Measurements from ENCODE around the gene ABCD1.
A peak's percentile ranks its signal among the peaks of the same experiment; 100 is the strongest.
"Not testable (repeated sequence)": the region's sequence is repeated elsewhere in the genome, so short reads cannot be mapped to it uniquely, and the experiment has no call there.

The ABCD1 gene

DNA sequence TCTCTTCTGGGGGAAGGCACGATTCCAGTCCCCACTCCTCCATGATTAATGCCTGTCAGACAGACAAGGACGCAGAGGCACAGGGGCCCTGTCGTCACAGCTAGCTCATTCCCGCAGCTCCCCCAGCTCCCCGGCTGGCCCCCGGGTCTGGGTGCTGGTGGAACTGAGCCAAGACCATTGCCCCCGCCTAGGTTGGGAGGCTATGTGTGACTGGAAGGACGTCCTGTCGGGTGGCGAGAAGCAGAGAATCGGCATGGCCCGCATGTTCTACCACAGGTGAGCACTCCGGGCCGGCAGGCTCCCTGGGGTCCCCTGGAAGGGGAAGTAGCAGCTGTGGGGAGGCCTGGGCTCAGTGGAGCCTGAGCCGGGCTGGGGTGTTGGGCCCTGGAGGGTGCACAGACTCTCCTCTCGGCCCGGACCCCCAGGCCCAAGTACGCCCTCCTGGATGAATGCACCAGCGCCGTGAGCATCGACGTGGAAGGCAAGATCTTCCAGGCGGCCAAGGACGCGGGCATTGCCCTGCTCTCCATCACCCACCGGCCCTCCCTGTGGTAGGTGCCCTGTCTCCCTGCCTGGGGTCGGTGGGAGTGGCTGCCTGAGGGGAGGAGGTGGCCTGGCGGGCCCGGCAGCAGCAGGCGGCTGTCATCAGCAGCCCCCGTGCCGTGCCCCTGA lies 18.3 kb downstream of the ABCD1 start:
- not testable (repeated sequence) for H3K9ac ChIP-seq (ENCODE audit: low read depth, low read length); H3K4me1 ChIP-seq (ENCODE audit: control insufficient read depth, insufficient read depth, low read length); H3K9me3 ChIP-seq (ENCODE audit: control insufficient read depth, insufficient read depth, low read length); H3K27me3 ChIP-seq (ENCODE audit: control insufficient read depth, insufficient read depth, low read length); H3K4me3 ChIP-seq (ENCODE audit: low read depth, low read length); H3K36me3 ChIP-seq (ENCODE audit: control insufficient read depth, insufficient read depth, low read length)

DNA sequence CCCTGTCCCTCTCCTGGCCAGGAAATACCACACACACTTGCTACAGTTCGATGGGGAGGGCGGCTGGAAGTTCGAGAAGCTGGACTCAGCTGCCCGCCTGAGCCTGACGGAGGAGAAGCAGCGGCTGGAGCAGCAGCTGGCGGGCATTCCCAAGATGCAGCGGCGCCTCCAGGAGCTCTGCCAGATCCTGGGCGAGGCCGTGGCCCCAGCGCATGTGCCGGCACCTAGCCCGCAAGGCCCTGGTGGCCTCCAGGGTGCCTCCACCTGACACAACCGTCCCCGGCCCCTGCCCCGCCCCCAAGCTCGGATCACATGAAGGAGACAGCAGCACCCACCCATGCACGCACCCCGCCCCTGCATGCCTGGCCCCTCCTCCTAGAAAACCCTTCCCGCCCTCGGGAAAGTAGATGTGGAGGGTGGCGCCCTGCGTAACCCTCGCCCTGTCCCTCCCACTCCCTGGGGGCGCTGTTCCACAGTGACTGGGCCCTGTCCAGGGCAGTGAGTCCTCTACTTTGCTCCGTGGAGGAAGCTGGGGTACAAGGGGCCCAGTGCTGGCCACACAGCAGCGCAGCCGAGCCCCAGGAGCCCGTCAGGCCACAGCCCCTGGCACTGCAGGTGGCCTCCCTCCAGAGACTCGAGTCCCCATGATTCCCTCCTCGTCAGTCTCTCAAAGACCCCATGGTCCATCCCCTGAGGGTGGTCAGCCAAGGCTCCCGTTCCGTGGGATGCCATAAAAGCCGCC lies 19.0 kb downstream of the ABCD1 start:
- H3K27me3 ChIP-seq (ENCODE audit: control insufficient read depth, insufficient read depth, low read length); H3K9ac ChIP-seq (ENCODE audit: low read depth, low read length); H3K4me1 ChIP-seq (ENCODE audit: control insufficient read depth, insufficient read depth, low read length); H3K9me3 ChIP-seq (ENCODE audit: control insufficient read depth, insufficient read depth, low read length); H3K36me3 ChIP-seq (ENCODE audit: control insufficient read depth, insufficient read depth, low read length): not testable (repeated sequence)
- peak overlapping the region; percentile 46 for H3K4me3 ChIP-seq (ENCODE audit: low read depth, low read length)

DNA sequence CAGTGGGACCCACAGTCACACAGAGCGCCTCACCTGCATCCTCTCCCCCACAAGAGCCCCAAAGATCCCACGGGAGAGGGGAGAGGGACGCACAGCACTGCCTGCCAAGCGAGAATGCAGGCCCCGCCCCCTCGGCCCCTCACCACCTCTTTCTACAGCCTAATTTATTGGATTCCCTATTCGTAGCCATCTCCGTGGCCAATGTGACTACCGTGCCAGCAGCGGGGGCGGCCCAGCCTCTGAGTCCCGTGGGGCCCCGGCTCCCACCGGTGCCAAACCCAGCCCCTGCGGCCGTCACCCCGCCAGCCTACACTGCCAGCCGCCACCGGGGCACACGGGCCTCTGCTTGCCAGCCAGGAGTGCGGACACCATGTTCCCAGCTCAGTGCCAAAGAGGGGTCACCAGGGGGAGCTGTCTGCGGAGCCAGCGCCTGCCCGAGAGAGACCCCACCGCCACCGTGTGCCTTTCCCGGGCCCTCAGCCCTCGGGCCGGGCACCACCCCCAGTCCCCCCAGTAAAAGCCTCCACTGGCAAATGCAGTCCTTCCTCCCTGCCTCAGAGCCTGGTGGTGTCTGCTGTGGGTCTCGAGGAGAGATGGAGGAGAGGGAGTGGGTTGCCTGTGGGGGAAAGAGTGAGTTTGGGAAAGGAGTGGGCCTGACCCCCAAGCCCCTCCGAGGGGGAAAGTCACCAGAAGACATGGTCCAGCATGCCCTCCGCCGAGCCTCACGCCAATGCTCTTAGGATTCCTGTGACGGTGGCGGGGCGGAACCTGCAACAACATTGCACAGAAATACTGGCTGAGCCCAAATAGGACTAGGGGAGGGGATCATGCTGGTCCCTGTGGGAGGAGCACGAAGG lies 19.8 kb downstream of the ABCD1 start:
- no peaks in the 10 kb centered on the region for H3K4me1 ChIP-seq (ENCODE audit: control insufficient read depth, insufficient read depth, low read length)
- no peaks in the 10 kb centered on the region for H3K9me3 ChIP-seq (ENCODE audit: control insufficient read depth, insufficient read depth, low read length)
- H3K27me3 ChIP-seq (ENCODE audit: control insufficient read depth, insufficient read depth, low read length) = no peaks in the 10 kb centered on the region
- H3K36me3 ChIP-seq (ENCODE audit: control insufficient read depth, insufficient read depth, low read length) = peaks cover 3% of the 10 kb centered on the region
- no peak overlapping the region for H3K9ac ChIP-seq (ENCODE audit: low read depth, low read length)
- peak overlapping the region; percentile 46 for H3K4me3 ChIP-seq (ENCODE audit: low read depth, low read length)

DNA sequence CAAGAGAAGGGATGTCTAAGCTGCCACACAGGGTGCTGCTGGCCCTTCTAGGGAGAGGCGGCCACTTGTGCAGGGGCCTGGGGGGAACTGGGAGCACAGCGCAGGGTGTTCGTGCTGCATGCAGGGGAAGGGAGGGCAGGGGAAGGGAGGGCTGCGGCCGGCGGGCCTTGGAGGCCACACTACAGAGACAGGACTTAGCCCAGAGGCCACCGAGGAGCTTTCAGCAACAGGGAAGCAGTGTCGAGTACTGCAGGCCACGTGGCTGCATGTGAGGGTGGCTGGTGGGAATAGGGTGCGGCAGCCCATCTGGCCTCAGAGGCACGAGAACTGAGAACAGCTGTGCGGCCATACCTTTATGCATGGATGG lies 20.4 kb downstream of the ABCD1 start:
- H3K27me3 ChIP-seq (ENCODE audit: control insufficient read depth, insufficient read depth, low read length); H3K9ac ChIP-seq (ENCODE audit: low read depth, low read length); H3K36me3 ChIP-seq (ENCODE audit: control insufficient read depth, insufficient read depth, low read length); H3K4me1 ChIP-seq (ENCODE audit: control insufficient read depth, insufficient read depth, low read length); H3K4me3 ChIP-seq (ENCODE audit: low read depth, low read length); H3K9me3 ChIP-seq (ENCODE audit: control insufficient read depth, insufficient read depth, low read length): not testable (repeated sequence)

DNA sequence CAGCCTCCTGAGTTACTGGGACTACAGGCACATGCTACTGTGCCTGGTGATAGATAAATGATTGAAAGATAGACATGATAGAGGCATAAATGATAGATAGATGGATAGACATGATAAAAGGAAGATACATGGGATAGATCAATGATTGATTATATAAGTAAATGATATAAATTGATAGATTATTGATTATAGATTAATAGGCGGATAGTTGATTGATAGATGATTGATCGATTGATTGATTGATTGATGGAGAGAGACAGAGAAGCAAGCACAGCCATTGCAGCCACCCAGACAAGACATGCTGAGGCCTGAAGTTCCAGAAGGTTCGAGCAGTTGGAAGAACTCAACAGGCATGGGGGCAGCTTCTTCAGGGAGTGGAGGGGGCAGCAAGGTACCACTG lies 21.7 kb downstream of the ABCD1 start:
- Histone ChIP-seq H3K27me3 (ENCODE audit: control insufficient read depth, insufficient read depth, low read length) (no peaks in the 10 kb centered on the region), H3K4me3 (ENCODE audit: low read depth, low read length) (no peak overlapping the region), H3K9me3 (ENCODE audit: control insufficient read depth, insufficient read depth, low read length) (no peaks in the 10 kb centered on the region), H3K4me1 (ENCODE audit: control insufficient read depth, insufficient read depth, low read length) (no peaks in the 10 kb centered on the region), H3K36me3 (ENCODE audit: control insufficient read depth, insufficient read depth, low read length) (no peaks in the 10 kb centered on the region), H3K9ac (ENCODE audit: low read depth, low read length) (no peak overlapping the region)

- H3K27me3 ChIP-seq (ENCODE audit: control insufficient read depth, insufficient read depth, low read length); H3K36me3 ChIP-seq (ENCODE audit: control insufficient read depth, insufficient read depth, low read length); H3K9ac ChIP-seq (ENCODE audit: low read depth, low read length); H3K9me3 ChIP-seq (ENCODE audit: control insufficient read depth, insufficient read depth, low read length); H3K4me3 ChIP-seq (ENCODE audit: low read depth, low read length); H3K4me1 ChIP-seq (ENCODE audit: control insufficient read depth, insufficient read depth, low read length): not testable (repeated sequence)
Observed at GRCh38 chrX:153746991-153747390, 22.3 kb downstream of the ABCD1 start.

GRCh38 chrX:153749017-153749416 lies 24.4 kb downstream of the ABCD1 start:
- not testable (repeated sequence) for H3K4me3 ChIP-seq (ENCODE audit: low read depth, low read length); H3K4me1 ChIP-seq (ENCODE audit: control insufficient read depth, insufficient read depth, low read length); H3K27me3 ChIP-seq (ENCODE audit: control insufficient read depth, insufficient read depth, low read length); H3K9ac ChIP-seq (ENCODE audit: low read depth, low read length); H3K9me3 ChIP-seq (ENCODE audit: control insufficient read depth, insufficient read depth, low read length); H3K36me3 ChIP-seq (ENCODE audit: control insufficient read depth, insufficient read depth, low read length)

DNA sequence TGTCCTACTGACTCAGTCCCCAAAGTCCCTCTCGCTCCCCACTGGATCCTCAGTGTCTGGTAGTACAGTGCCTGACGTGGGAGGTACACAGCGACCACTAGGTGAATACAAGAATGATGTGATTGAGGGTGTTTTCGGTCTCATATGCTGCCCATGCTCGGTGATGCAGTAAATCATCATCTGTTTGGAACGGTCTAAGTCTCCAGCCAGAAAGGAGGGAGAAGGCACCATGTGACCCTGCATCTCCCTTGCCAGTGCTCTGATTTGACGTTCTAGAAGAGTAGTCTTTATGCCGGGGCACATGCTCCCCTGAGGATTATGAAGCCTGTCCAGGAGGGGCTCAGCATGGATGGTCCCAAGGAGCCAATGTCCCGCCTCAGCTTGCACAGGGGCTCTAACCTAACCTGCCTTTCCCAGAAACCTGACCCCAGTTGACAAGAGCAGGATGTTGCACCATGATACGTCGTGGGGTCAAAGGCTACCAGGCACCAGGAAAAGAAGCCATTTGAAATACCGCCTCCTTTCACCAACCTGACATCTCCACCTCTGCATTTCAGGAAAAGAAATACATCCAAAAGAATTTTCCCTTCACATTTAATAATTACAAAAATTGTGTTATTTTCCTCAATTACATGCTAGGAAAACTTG lies 25.6 kb downstream of the ABCD1 start:
- no peaks in the 10 kb centered on the region for H3K27me3 ChIP-seq (ENCODE audit: control insufficient read depth, insufficient read depth, low read length)
- H3K4me3 ChIP-seq (ENCODE audit: low read depth, low read length) = no peak overlapping the region
- H3K36me3 ChIP-seq (ENCODE audit: control insufficient read depth, insufficient read depth, low read length) = no peaks in the 10 kb centered on the region
- no peaks in the 10 kb centered on the region for H3K4me1 ChIP-seq (ENCODE audit: control insufficient read depth, insufficient read depth, low read length)
- no peaks in the 10 kb centered on the region for H3K9me3 ChIP-seq (ENCODE audit: control insufficient read depth, insufficient read depth, low read length)
- no peak overlapping the region for H3K9ac ChIP-seq (ENCODE audit: low read depth, low read length)

- no peaks in the 10 kb centered on the region for H3K36me3 ChIP-seq (ENCODE audit: control insufficient read depth, insufficient read depth, low read length)
- peaks cover 5% of the 10 kb centered on the region for H3K9me3 ChIP-seq (ENCODE audit: control insufficient read depth, insufficient read depth, low read length)
- H3K4me3 ChIP-seq (ENCODE audit: low read depth, low read length) = no peak overlapping the region
- no peak overlapping the region for H3K9ac ChIP-seq (ENCODE audit: low read depth, low read length)
- H3K27me3 ChIP-seq (ENCODE audit: control insufficient read depth, insufficient read depth, low read length) = no peaks in the 10 kb centered on the region
- no peaks in the 10 kb centered on the region for H3K4me1 ChIP-seq (ENCODE audit: control insufficient read depth, insufficient read depth, low read length)
Observed at GRCh38 chrX:153755136-153755535, 30.5 kb downstream of the ABCD1 start.

GRCh38 chrX:153761863-153762262 lies 37.2 kb downstream of the ABCD1 start:
- Histone ChIP-seq H3K4me1 (ENCODE audit: control insufficient read depth, insufficient read depth, low read length) (no peaks in the 10 kb centered on the region), H3K9me3 (ENCODE audit: control insufficient read depth, insufficient read depth, low read length) (peaks cover 5% of the 10 kb centered on the region), H3K27me3 (ENCODE audit: control insufficient read depth, insufficient read depth, low read length) (no peaks in the 10 kb centered on the region), H3K9ac (ENCODE audit: low read depth, low read length) (no peak overlapping the region), H3K4me3 (ENCODE audit: low read depth, low read length) (no peak overlapping the region), H3K36me3 (ENCODE audit: control insufficient read depth, insufficient read depth, low read length) (no peaks in the 10 kb centered on the region)

GRCh38 chrX:153762626-153763173 lies 38.0 kb downstream of the ABCD1 start:
- no peaks in the 10 kb centered on the region for H3K27me3 ChIP-seq (ENCODE audit: control insufficient read depth, insufficient read depth, low read length)
- H3K36me3 ChIP-seq (ENCODE audit: control insufficient read depth, insufficient read depth, low read length) = no peaks in the 10 kb centered on the region
- H3K9ac ChIP-seq (ENCODE audit: low read depth, low read length) = no peak overlapping the region
- peaks cover 5% of the 10 kb centered on the region for H3K9me3 ChIP-seq (ENCODE audit: control insufficient read depth, insufficient read depth, low read length)
- H3K4me3 ChIP-seq (ENCODE audit: low read depth, low read length) = no peak overlapping the region
- no peaks in the 10 kb centered on the region for H3K4me1 ChIP-seq (ENCODE audit: control insufficient read depth, insufficient read depth, low read length)
